Measurements from ENCODE around the gene CFAP97D1.

Gene CFAP97D1

DNA sequence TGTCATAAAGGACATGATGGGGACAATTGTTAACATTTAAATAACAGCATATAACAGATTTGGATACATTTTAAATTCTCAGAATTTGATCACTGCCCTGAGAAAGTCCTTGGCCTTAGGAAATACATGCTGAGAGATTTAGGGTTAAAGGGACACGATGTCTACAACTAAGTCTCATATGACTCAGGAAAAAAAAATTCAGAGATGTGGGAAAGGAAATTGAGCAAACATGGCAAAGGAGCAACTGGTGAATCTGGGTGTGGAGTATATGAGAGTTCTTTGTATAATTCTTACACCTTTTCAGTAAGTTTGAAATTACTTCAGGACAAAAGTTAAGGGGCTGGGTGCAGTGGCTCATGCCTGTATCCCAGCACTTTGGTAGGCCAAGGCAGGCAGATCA is 34.5 kb downstream of the CFAP97D1 start:
- TF ChIP-seq, protein P1, sequence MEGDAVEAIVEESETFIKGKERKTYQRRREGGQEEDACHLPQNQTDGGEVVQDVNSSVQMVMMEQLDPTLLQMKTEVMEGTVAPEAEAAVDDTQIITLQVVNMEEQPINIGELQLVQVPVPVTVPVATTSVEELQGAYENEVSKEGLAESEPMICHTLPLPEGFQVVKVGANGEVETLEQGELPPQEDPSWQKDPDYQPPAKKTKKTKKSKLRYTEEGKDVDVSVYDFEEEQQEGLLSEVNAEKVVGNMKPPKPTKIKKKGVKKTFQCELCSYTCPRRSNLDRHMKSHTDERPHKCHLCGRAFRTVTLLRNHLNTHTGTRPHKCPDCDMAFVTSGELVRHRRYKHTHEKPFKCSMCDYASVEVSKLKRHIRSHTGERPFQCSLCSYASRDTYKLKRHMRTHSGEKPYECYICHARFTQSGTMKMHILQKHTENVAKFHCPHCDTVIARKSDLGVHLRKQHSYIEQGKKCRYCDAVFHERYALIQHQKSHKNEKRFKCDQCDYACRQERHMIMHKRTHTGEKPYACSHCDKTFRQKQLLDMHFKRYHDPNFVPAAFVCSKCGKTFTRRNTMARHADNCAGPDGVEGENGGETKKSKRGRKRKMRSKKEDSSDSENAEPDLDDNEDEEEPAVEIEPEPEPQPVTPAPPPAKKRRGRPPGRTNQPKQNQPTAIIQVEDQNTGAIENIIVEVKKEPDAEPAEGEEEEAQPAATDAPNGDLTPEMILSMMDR (IDR thresholded peaks at IDR 0.05; ENCODE audit: insufficient read depth, low read length, poor library complexity, severe bottlenecking) = no peak
- no peaks in the 10 kb centered on the region; the same call in none of the 2 replicates for H3K27me3 ChIP-seq (replicated peaks; ENCODE audit: control insufficient read depth, insufficient read depth, low read length)
- no peak for DNase-seq (ENCODE audit: extremely low read depth, insufficient read length)
- H3K36me3 ChIP-seq (ENCODE audit: control insufficient read depth, insufficient read depth, low read length) = no peaks in the 10 kb centered on the region
- H3K4me3 ChIP-seq (replicated peaks; ENCODE audit: low read depth, low read length) = no peak overlapping the region

DNA sequence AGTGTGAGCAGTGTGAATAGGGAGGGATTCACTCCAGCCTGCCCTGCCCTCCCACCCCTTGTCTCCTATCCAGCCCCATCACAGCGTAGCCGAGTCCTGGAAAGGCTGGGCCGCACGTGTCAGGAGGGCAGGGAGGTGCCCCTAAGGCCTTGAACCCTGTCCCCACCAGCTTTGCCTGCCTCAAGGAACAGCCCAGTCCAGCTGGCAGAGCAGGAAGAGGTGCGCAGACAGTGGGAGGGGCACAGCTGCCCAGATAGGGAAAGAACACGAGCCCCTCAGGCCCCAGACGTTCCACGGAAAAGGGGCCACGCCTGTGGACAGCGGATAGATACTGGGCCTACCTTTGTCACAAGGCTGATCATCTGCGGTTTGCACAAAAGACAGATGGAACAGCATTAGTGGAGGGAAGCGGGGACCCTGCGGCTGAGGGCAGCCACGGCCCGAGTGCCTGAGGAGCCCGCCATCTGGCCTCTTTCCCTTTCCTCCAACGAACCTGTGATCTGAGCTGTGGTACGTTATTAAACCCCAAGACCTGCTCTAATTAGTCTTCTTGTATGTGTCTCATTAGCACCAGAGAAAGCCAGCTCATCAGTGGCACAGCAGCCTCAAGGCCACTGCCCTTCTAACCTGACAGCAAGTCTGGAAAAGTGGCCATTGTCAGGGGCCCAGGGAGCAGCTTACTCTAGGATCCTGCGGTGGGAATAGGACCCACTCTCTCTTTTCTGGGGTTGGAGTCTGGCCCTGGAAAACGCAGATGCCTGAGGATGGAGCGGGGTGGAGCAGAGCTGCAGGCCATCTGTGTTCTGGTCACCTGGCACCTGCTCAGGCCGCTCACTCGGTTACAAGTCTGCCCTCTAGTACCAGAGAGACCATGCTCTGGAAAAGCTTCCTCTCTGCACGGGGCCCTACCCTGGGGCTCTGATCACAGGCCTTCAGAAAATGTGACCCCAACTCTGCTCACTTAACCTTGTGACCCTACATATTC is 36.4 kb downstream of the CFAP97D1 start:
- TF ChIP-seq, protein P1 (IDR thresholded peaks at IDR 0.05; ENCODE audit: insufficient read depth, low read length, poor library complexity, severe bottlenecking) = no peak
- no peak for DNase-seq (ENCODE audit: extremely low read depth, insufficient read length)
- Histone ChIP-seq H3K4me3 (replicated peaks; ENCODE audit: low read depth, low read length) (no peak overlapping the region), H3K27me3 (replicated peaks; ENCODE audit: control insufficient read depth, insufficient read depth, low read length) (no peaks in the 10 kb centered on the region; the same call in 1 of the 2 replicates), H3K36me3 (ENCODE audit: control insufficient read depth, insufficient read depth, low read length) (no peaks in the 10 kb centered on the region)

DNA sequence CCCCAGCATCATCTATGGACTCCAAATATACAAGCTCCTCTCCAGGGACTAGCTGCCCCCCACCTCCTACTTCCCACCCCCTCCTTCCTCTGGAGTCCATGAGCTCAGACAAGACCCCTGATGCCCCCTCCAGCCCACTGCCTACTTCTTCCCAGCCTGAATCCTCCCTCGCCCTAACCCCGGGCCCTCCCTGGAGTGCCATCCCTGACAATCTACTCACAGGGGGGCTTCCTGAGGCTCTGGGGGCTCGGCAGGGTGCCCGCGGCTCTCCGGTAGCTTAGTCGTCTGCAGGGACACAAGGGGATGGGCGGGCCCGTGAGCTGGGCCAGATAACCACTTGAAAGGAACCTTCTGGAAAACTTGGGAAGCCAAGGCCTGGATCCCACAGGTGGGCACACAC is 37.6 kb downstream of the CFAP97D1 start:
- no peaks in the 10 kb centered on the region; the same call in 1 of the 2 replicates for H3K27me3 ChIP-seq (replicated peaks; ENCODE audit: control insufficient read depth, insufficient read depth, low read length)
- H3K36me3 ChIP-seq (ENCODE audit: control insufficient read depth, insufficient read depth, low read length) = no peaks in the 10 kb centered on the region
- TF ChIP-seq, protein P1 (IDR thresholded peaks at IDR 0.05; ENCODE audit: insufficient read depth, low read length, poor library complexity, severe bottlenecking) = no peak
- no peak overlapping the region for H3K4me3 ChIP-seq (replicated peaks; ENCODE audit: low read depth, low read length)
- DNase-seq (ENCODE audit: extremely low read depth, insufficient read length) = no peak

DNA sequence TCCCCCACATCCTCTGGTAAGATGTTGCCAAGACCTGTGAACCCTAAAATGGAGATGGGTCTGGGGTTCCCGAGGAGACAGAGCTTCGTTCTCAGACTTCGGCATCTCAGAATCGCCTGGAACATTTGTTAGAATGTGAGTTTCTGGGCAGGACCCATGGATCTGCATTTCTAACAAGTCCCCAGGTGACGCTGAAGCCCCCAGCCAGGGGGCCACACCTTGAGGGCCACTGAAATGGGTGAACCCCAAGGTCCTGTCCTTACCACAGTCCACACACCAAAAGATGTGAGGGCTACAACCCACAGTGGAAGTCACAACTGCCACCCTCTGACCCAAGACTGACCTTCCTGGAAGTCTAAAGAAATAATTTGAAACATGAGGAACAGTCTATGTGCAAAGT is 38.7 kb downstream of the CFAP97D1 start:
- no peaks in the 10 kb centered on the region; the same call in 1 of the 2 replicates for H3K27me3 ChIP-seq (replicated peaks; ENCODE audit: control insufficient read depth, insufficient read depth, low read length)
- H3K4me3 ChIP-seq (replicated peaks; ENCODE audit: low read depth, low read length) = no peak overlapping the region
- H3K36me3 ChIP-seq (ENCODE audit: control insufficient read depth, insufficient read depth, low read length) = no peaks in the 10 kb centered on the region
- TF ChIP-seq, protein P1 (IDR thresholded peaks at IDR 0.05; ENCODE audit: insufficient read depth, low read length, poor library complexity, severe bottlenecking) = no peak
- no peak for DNase-seq (ENCODE audit: extremely low read depth, insufficient read length)

DNA sequence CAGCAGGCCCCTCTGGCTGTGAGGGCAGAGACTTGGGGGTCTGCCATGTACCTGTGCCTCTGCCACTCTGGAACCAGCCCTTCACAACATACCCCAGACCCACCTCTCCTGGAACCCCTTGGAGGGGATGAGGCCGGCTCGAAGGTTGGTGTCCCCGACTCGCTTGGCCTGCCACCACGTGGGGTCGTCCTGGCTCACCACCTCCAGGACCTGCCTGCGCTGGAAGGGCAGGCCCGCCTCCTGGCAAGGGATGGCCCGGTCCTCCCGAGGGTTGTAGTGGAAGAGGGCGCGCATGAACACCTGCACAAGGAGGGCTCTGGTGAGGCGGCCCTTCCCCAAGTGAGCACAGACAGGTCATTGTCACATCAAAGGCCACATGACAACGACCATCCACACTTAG is 40.5 kb downstream of the CFAP97D1 start:
- H3K27me3 ChIP-seq (replicated peaks; ENCODE audit: control insufficient read depth, insufficient read depth, low read length) = no peaks in the 10 kb centered on the region; the same call in none of the 2 replicates
- H3K4me3 ChIP-seq (replicated peaks; ENCODE audit: low read depth, low read length) = no peak overlapping the region
- H3K36me3 ChIP-seq (ENCODE audit: control insufficient read depth, insufficient read depth, low read length) = no peaks in the 10 kb centered on the region
- TF ChIP-seq, protein P1 (IDR thresholded peaks at IDR 0.05; ENCODE audit: insufficient read depth, low read length, poor library complexity, severe bottlenecking) = no peak
- no peak for DNase-seq (ENCODE audit: extremely low read depth, insufficient read length)

Data from GM06990 (cell line).